ENCODE data around the gene GALNT16.
"Not testable (repeated sequence)": the region's sequence is repeated elsewhere in the genome, so short reads cannot be mapped to it uniquely, and the experiment has no call there.

GALNT16 gene

GRCh38 chr14:69363964-69364363 lies 104.0 kb downstream of the GALNT16 start:
- DNase-seq (ENCODE audit: low spot score) = peak; percentile 79

- DNase-seq (ENCODE audit: low spot score) = no peak
These were observed 104.4 kb downstream of the GALNT16 start for GRCh38 chr14:69364378-69364777.

GRCh38 chr14:69366069-69366468 lies 106.1 kb downstream of the GALNT16 start:
- DNase-seq (ENCODE audit: low spot score) = no peak

GRCh38 chr14:69366761-69367160 lies 106.8 kb downstream of the GALNT16 start:
- DNase-seq (ENCODE audit: low spot score) = no peak

- no peak for DNase-seq (ENCODE audit: low spot score)
These were observed 108.4 kb downstream of the GALNT16 start for GRCh38 chr14:69368381-69368780.

GRCh38 chr14:69370061-69370460 lies 110.1 kb downstream of the GALNT16 start:
- no peak for DNase-seq (ENCODE audit: low spot score)

- no peak for DNase-seq (ENCODE audit: low spot score)
These were observed 112.2 kb downstream of the GALNT16 start for GRCh38 chr14:69372146-69372545.

- no peak for DNase-seq (ENCODE audit: low spot score)
These were observed 113.1 kb downstream of the GALNT16 start for GRCh38 chr14:69373104-69373503.

- DNase-seq (ENCODE audit: low spot score) = no peak
These were observed 114.3 kb downstream of the GALNT16 start for GRCh38 chr14:69374235-69374634.

GRCh38 chr14:69375182-69375581 lies 115.2 kb downstream of the GALNT16 start:
- no peak for DNase-seq (ENCODE audit: low spot score)

GRCh38 chr14:69375722-69376121 lies 115.8 kb downstream of the GALNT16 start:
- DNase-seq (ENCODE audit: low spot score) = no peak

GRCh38 chr14:69376439-69376838 lies 116.5 kb downstream of the GALNT16 start:
- DNase-seq (ENCODE audit: low spot score) = no peak

- no peak for DNase-seq (ENCODE audit: low spot score)
These were observed 118.3 kb downstream of the GALNT16 start for GRCh38 chr14:69378274-69378673.

- no peak for DNase-seq (ENCODE audit: low spot score)
These were observed 127.4 kb downstream of the GALNT16 start for GRCh38 chr14:69387311-69387710.

- DNase-seq (ENCODE audit: low spot score) = not testable (repeated sequence)
These were observed 131.4 kb downstream of the GALNT16 start for GRCh38 chr14:69391400-69391799.

GRCh38 chr14:69392481-69392880 lies 132.5 kb downstream of the GALNT16 start:
- DNase-seq (ENCODE audit: low spot score) = no peak

GRCh38 chr14:69395929-69396328 lies 136.0 kb downstream of the GALNT16 start:
- DNase-seq (ENCODE audit: low spot score) = no peak

GRCh38 chr14:69398053-69398817 lies 138.3 kb downstream of the GALNT16 start, which contains the start of the genes ERH and SLC39A9:
TSS of gene ERH (minus strand) at chr14:69398299. CDS start at chr14:69398233, 66 bp downstream.
TSS of gene SLC39A9 (plus strand) at chr14:69398692. CDS start at chr14:69399370, 678 bp downstream.
- DNase-seq (ENCODE audit: low spot score) = peak; percentile 99

GRCh38 chr14:69398818-69399210 lies 138.9 kb downstream of the GALNT16 start:
- peak; percentile 5 for DNase-seq (ENCODE audit: low spot score)

- no peak for DNase-seq (ENCODE audit: low spot score)
These were observed 139.8 kb downstream of the GALNT16 start for GRCh38 chr14:69399750-69400149.

GRCh38 chr14:69400154-69400553 lies 140.2 kb downstream of the GALNT16 start:
- no peak for DNase-seq (ENCODE audit: low spot score)

GRCh38 chr14:69401841-69402240 lies 141.9 kb downstream of the GALNT16 start:
- no peak for DNase-seq (ENCODE audit: low spot score)

GRCh38 chr14:69404478-69404877 lies 144.5 kb downstream of the GALNT16 start:
- DNase-seq (ENCODE audit: low spot score) = no peak

GRCh38 chr14:69404883-69405282 lies 144.9 kb downstream of the GALNT16 start:
- DNase-seq (ENCODE audit: low spot score) = no peak
